HL-60 (cell line): ENCODE data around the gene HPSE2.

Experiments
- CTCF ChIP-seq: IDR thresholded peaks from one replicate; pipeline ENCODE4 v1.5.1; 2011; ENCODE audit warnings: low read length, control low read depth, inconsistent platforms; ENCODE audit not compliant: insufficient read depth
- GABPA ChIP-seq: IDR thresholded peaks from 2 replicates; pipeline ENCODE4 v1.6.1; 2012; ENCODE audit warnings: low read depth
- POLR2AphosphoS5 ChIP-seq: IDR thresholded peaks from 2 replicates; pipeline ENCODE4 v1.6.1; 2012; ENCODE audit warnings: low read depth
- REST ChIP-seq: IDR thresholded peaks from 2 replicates; pipeline ENCODE4 v1.6.1; 2012; ENCODE audit warnings: low read depth; ENCODE audit not compliant: insufficient replicate concordance
- SPI1 ChIP-seq: IDR thresholded peaks from 2 replicates; pipeline ENCODE4 v1.6.1; 2012; ENCODE audit warnings: low read depth, mild to moderate bottlenecking, borderline replicate concordance

- no peak for TF ChIP-seq POLR2AphosphoS5
- TF ChIP-seq CTCF = no peak
- no peak for TF ChIP-seq GABPA
- TF ChIP-seq REST = no peak
- TF ChIP-seq SPI1 = no peak
These were observed 725.1 kb downstream of the HPSE2 start for GRCh38 chr10:98510412-98510995.
